NK-92 (cell line): ENCODE measurements around the gene OR2T8.
A peak's percentile ranks its signal among the peaks of the same experiment; 100 is the strongest.

Experiments used
- DNase-seq: peaks from one replicate; lab custom pipeline; 2025; ENCODE audit not compliant: unreplicated experiment; lab: John Stamatoyannopoulos, UW

The OR2T8 gene

GRCh38 chr1:247919952-247920351 is at the start of gene OR2T8:
OR2T8 (plus strand) TSS chr1:247920252; CDS start chr1:247921018, 766 bp downstream.
- DNase-seq = no peak

- no peak for DNase-seq
These were observed 36.7 kb upstream of the OR2T8 start for GRCh38 chr1:247883346-247883745.

- no peak for DNase-seq
These were observed 35.1 kb upstream of the OR2T8 start for GRCh38 chr1:247884797-247885413.

GRCh38 chr1:247895163-247895637 is 24.9 kb upstream of the OR2T8 start, which contains the start of gene OR2W3:
OR2W3 (plus strand) TSS chr1:247895587; CDS start chr1:247895587, 0 bp downstream.
- no peak for DNase-seq

- DNase-seq = no peak
These were observed 24.1 kb upstream of the OR2T8 start for GRCh38 chr1:247895976-247896375.

GRCh38 chr1:247904122-247904521 is 15.9 kb upstream of the OR2T8 start:
- DNase-seq = no peak

GRCh38 chr1:247905181-247905580 is 14.9 kb upstream of the OR2T8 start:
- no peak for DNase-seq

- no peak for DNase-seq
These were observed 14.0 kb upstream of the OR2T8 start for GRCh38 chr1:247905910-247906503.

GRCh38 chr1:247906504-247907047 is 13.5 kb upstream of the OR2T8 start:
- no peak for DNase-seq

- DNase-seq = no peak
These were observed 11.3 kb upstream of the OR2T8 start for GRCh38 chr1:247908766-247909165.

- no peak for DNase-seq
These were observed 6.3 kb upstream of the OR2T8 start for GRCh38 chr1:247913786-247914185.

GRCh38 chr1:247914941-247915662 is 5.0 kb upstream of the OR2T8 start:
- no peak for DNase-seq

GRCh38 chr1:247923941-247924340 is 3.9 kb downstream of the OR2T8 start:
- no peak for DNase-seq

- no peak for DNase-seq
These were observed 4.8 kb downstream of the OR2T8 start, which contains the start of gene OR2AJ1 for GRCh38 chr1:247924868-247925267. OR2AJ1 (plus strand) TSS chr1:247924889; CDS start chr1:247933769, 8,880 bp downstream.

GRCh38 chr1:247933989-247934388 is 13.9 kb downstream of the OR2T8 start:
- no peak for DNase-seq

- no peak for DNase-seq
These were observed 15.7 kb downstream of the OR2T8 start for GRCh38 chr1:247935781-247936180.

- DNase-seq = no peak
These were observed 16.4 kb downstream of the OR2T8 start for GRCh38 chr1:247936415-247936814.

- DNase-seq = peak; percentile 47
These were observed 17.1 kb downstream of the OR2T8 start for GRCh38 chr1:247936965-247937734.

GRCh38 chr1:247942624-247943023 is 22.6 kb downstream of the OR2T8 start:
- DNase-seq = no peak

GRCh38 chr1:247948558-247948957 is 28.5 kb downstream of the OR2T8 start, which contains the start of gene OR2L8:
OR2L8 (plus strand) TSS chr1:247948858; CDS start chr1:247948858, 0 bp downstream.
- DNase-seq = no peak

- DNase-seq = no peak
These were observed 33.4 kb downstream of the OR2T8 start for GRCh38 chr1:247953408-247953807.
